Epithelial cell of proximal tubule (primary cell): Measurements from ENCODE around the gene KRTAP4-12. TPM values are rescaled to one million over a fixed set of nuclear protein-coding genes. Genes with fewer than 3 reads are reported as not detected.
"Not testable (repeated sequence)": the region's sequence is repeated elsewhere in the genome, so short reads cannot be mapped to it uniquely, and the experiment has no call there.

Experiments used
- DNase-seq: peaks from one replicate; pipeline ENCODE4 v3.0.0-alpha.2; 2011; ENCODE audit warnings: low read depth
- H3K4me3 ChIP-seq: 2 replicates; pipeline ENCODE4 v1.5.1; 2011; ENCODE audit warnings: low read depth, mild to moderate bottlenecking, low read length
- CTCF ChIP-seq: conservative IDR thresholded peaks from 2 replicates; pipeline ENCODE4 v1.5.1; 2012; ENCODE audit warnings: low read depth, mild to moderate bottlenecking, low read length
- total RNA-seq: library from RNA; depleted of rRNA; stranded (reverse); fragments of >200 nt; gene quantifications from 2 replicates; pipeline ENCODE4 v1.2.3, GENCODE V29; 2015

The KRTAP4-12 gene
- total RNA-seq: not detected in 2 replicates

DNA sequence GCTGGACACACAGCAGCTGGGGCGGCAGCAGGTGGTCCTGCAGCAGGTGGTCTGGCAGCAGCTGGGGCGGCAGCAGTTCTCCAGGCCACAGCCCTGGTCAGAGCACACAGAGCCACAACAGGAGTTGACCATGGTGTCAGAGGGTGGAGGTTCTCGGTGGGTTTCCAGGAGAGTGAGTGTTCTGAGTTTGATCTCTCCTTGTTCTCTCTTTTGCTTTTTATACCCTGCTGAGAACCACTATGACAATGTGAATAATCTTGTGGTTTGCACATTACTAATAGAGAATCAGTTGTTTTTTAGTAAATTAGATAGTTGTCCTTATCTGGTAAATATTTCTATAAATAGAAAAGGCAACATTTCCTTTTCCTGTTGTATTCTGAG lies at the start of gene KRTAP4-12:
TSS of gene KRTAP4-12 (minus strand) at position 192 of the 381 bp plus-strand sequence. CDS start at position 132, 60 bp downstream.
- DNase-seq, H3K4me3 ChIP-seq: not testable (repeated sequence)

DNA sequence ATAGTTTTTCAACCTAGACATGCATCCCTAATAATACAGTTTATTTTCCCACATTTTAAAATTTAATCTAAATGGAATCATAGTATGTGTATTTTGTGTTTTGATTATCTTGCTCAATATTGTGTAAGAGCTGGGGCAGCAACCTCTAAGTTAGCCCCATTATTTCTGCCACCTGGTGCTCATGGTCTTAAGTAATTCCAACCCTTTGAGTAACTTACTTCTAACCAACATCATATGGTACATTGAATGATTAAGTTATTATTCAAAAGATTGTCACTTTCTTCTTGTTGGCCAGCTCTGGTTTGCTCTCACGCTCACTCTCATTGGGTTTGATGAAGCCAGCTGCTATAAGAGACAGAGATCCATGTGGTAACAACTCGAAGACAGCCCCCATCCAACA lies 47.9 kb upstream of the KRTAP4-12 start:
- TF ChIP-seq CTCF: no peak
- DNase-seq: no peak
- H3K4me3 ChIP-seq: no peak overlapping the region

DNA sequence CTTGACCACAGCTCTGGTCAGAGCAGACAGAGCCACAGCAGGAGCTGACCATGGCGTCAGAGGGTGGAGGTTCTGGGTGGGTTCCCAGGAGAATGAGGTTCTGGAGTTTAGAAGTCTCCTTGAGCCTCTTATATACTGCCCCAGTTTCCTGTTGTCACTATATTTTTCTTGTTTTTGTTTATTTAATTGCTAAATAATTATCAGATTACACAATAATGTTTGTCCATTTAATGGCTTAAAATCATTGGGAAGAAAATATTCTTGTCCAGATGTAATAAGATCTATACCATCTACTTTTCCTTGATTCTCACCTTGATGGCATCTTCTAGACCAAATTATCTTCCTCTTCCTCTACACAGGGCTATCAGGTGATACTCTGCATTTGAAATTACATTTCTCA lies 44.1 kb upstream of the KRTAP4-12 start, which contains the start of gene KRTAP4-3:
TSS of gene KRTAP4-3 (minus strand) at position 101 of the 400 bp plus-strand sequence. CDS start at position 52, 49 bp downstream.
- TF ChIP-seq CTCF: no peak
- no peak within 1 kb of the TSS for H3K4me3 ChIP-seq
- no peak for DNase-seq

GRCh38 chr17:41167561-41167960 lies 43.6 kb upstream of the KRTAP4-12 start:
- no peak overlapping the region for H3K4me3 ChIP-seq
- no peak for DNase-seq
- TF ChIP-seq CTCF: no peak

DNA sequence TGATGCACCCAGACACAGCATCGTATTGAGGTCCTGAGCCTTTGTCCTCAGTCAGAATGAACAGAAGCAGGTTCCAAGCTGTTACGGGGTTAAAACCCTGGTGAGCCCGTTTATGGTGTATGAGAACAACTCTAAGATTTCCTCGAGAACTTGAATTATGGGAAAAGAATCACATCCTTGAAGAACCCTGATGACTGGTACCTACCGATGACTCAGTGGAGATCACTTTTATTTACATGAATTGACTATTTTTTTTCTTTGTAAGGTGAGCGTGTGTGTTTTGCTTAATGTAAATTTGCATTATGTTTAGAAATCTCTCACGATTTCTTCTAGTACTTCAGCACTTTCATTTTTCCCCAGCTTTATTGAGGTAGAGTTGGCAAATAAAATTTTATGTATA lies 39.8 kb upstream of the KRTAP4-12 start:
- DNase-seq: no peak
- no peak overlapping the region for H3K4me3 ChIP-seq
- TF ChIP-seq CTCF: no peak

DNA sequence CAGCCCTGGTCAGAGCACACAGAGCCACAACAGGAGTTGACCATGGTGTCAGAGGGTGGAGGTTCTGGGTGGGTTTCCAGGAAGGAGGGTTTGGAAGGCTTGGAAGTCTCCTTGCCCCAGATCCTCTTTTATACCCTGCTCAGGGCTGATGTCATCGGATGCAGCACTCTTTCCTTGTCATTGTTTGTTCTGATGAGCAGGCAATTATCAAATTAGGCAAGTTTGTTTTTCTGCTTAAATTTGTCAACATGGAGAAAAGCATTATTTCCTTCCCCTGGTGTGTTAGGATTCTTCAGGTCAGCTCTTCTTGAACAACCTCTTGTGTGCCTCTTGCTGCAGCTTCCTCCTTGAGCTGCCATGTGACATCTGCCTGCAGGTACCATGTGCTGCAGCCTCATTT lies 36.7 kb upstream of the KRTAP4-12 start, which contains the start of gene KRTAP4-4:
TSS of gene KRTAP4-4 (minus strand) at position 101 of the 400 bp plus-strand sequence. CDS start at position 44, 57 bp downstream.
- H3K4me3 ChIP-seq: no peak within 1 kb of the TSS
- no peak for DNase-seq
- no peak for TF ChIP-seq CTCF

DNA sequence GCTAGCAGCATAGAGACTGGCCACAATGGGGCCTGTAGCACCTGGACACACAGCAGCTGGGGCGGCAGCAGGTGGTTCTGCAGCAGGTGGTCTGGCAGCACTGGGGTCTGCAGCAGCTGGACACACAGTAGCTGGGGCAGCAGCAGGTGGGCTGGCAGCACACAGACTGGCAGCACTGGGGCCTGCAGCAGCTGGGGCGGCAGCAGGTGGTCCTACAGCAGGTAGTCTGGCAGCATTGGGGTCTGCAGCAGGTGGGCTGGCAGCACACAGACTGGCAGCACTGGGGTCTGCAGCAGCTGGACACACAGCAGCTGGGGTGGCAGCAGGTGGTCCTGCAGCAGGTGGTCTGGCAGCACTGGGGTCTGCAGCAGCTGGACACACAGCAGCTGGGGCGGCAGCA lies 36.2 kb upstream of the KRTAP4-12 start:
- not testable (repeated sequence) for DNase-seq, H3K4me3 ChIP-seq

GRCh38 chr17:41153856-41154255 lies 29.9 kb upstream of the KRTAP4-12 start:
- no peak for DNase-seq
- no peak for TF ChIP-seq CTCF
- H3K4me3 ChIP-seq: no peak overlapping the region
